Measurements from ENCODE around the gene STK16. TPM values are rescaled to one million over a fixed set of nuclear protein-coding genes. Genes with fewer than 3 reads are reported as not detected.

STK16 gene
- total RNA-seq, 1 donor from 2014 or later = 32.0 TPM

GRCh38 chr2:219291910-219292490 is 46.7 kb downstream of the STK16 start:
- peaks cover 1% of the 10 kb centered on the region for H3K27me3 Mint-ChIP-seq (ENCODE audit: low read depth)
- no peak for DNase-seq (ENCODE audit: low spot score)
- no peaks in the 10 kb centered on the region for H3K9me3 Mint-ChIP-seq
- H3K36me3 Mint-ChIP-seq (ENCODE audit: low read depth) = no peaks in the 10 kb centered on the region
- intact Hi-C loops (cut with micrococcal nuclease) = no loop called here
- no peak overlapping the region for H3K27ac Mint-ChIP-seq
- H3K4me1 Mint-ChIP-seq (ENCODE audit: low read depth) = peaks cover 10% of the 10 kb centered on the region
- H3K4me3 Mint-ChIP-seq (ENCODE audit: low read depth) = no peak overlapping the region

DNA sequence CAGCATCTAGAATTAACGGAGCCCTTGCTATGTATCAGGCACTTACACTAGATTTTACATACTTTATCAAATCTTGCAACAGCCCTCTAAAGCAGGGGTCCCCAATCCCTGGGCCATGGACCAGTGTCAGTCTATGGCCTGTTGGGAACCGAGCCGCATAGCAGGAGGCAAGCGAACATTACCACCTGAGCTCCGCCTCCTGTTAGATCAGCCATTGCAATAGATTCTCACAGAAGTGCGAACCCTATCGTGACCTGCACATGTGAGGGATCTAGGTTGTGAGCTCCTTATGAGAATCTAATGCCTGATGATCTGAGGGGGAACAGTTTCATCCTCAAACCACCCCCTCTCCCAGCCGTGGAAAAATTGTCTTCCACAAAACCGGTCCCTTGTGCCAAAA is 47.3 kb downstream of the STK16 start:
- no peaks in the 10 kb centered on the region for H3K36me3 Mint-ChIP-seq (ENCODE audit: low read depth)
- no peak for DNase-seq (ENCODE audit: low spot score)
- intact Hi-C loops (cut with micrococcal nuclease) = no loop called here
- peaks cover 1% of the 10 kb centered on the region for H3K27me3 Mint-ChIP-seq (ENCODE audit: low read depth)
- no peak overlapping the region for H3K27ac Mint-ChIP-seq
- no peak overlapping the region for H3K4me3 Mint-ChIP-seq (ENCODE audit: low read depth)
- H3K9me3 Mint-ChIP-seq = no peaks in the 10 kb centered on the region
- peaks cover 10% of the 10 kb centered on the region for H3K4me1 Mint-ChIP-seq (ENCODE audit: low read depth)

DNA sequence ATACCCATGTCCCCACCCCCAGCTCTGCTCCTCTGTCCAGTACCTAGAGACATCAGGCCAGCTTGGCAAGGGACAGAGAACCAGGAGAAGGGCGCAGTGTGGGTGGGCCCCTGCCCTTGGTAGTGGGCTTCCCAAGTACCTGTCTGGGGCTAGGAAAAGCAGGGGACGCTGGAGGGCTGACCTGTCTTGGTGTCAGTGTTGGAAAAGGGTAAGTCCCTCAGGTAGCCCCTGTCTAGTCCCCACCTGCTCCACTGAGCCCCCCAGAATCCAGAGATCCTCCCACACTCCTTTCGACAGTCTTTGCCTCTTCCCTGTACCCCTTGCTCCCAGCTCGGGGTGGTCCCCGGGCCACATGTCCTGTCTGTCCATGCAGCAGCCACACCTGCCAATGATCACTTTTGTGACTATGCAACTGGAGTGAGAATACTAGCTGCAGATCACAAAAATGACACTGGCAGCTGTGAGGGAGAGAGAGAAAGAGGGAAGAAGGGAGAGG is 48.5 kb downstream of the STK16 start:
- peak overlapping the region; percentile 79 for H3K4me3 Mint-ChIP-seq (ENCODE audit: low read depth)
- peaks cover 11% of the 10 kb centered on the region for H3K4me1 Mint-ChIP-seq (ENCODE audit: low read depth)
- intact Hi-C loops (cut with micrococcal nuclease) = loop anchor here (1.0 to 2.0 kb wide), 2 partner anchors 14 to 41 kb away; partner anchors contain the start of genes DNAJB2, TUBA4A and TUBA4B
- DNase-seq (ENCODE audit: low spot score) = no peak
- peak overlapping the region; percentile 87 for H3K27ac Mint-ChIP-seq
- no peaks in the 10 kb centered on the region for H3K9me3 Mint-ChIP-seq
- no peaks in the 10 kb centered on the region for H3K36me3 Mint-ChIP-seq (ENCODE audit: low read depth)
- peaks cover 1% of the 10 kb centered on the region for H3K27me3 Mint-ChIP-seq (ENCODE audit: low read depth)

DNA sequence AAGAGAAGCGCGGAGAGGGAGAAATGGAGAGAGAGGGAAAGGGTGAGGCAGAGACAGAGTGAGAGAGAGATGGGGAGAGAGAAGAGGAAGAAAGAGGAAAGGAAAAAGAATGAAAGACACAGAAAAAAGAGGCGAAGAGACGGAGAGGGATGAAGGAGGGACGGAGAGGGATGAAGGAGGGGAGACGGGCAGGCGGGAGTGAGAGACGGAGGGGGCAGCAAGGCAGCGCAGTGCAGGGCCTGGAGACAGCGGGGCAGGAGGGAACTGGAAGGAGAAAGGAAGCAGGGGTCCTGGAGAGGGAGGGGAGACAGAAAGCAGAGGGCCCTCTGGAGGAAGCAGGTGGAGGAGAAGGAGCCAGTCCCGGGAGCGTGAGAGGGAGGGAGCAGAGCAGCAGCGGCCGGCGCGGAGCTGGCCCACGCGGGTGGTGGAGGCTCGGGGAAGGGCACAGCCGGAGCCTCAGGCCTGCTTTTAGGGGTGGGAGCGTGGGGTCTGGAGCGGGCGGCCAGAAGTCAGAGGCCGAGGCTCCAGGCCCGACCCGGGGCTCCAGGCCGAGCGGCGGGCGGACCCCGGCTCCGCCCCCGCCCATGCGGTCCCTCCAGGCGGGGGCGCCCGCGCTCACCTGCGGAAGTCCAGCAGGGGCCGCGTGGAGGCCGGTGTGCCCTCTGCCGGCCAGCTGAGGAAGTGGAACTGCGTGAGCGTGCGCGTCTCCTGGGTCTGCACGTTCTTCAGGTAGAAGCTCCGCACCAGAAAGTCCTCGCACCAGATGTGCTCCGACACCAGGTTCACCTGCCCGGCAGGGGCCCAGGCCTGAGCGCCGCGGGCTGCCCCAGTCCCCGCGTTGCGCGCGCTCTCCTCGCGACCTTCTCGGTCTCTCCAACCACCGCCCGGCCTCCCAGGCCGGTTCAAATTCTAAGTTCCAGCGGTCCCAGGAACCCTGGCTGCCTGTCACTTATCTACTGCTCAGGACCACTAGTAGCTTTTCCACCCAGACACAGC is 49.4 kb downstream of the STK16 start:
- intact Hi-C loops (cut with micrococcal nuclease) = loop anchor here (1.0 to 5.0 kb wide), 5 partner anchors 15 to 237 kb away; partner anchors contain the start of genes ANKZF1, ATG9A, CNPPD1 and DNAJB2
- peak overlapping the region; percentile 87 for H3K27ac Mint-ChIP-seq
- DNase-seq (ENCODE audit: low spot score) = peak; percentile 85
- peaks cover 1% of the 10 kb centered on the region for H3K27me3 Mint-ChIP-seq (ENCODE audit: low read depth)
- H3K36me3 Mint-ChIP-seq (ENCODE audit: low read depth) = no peaks in the 10 kb centered on the region
- H3K4me3 Mint-ChIP-seq (ENCODE audit: low read depth) = peak overlapping the region; percentile 79
- H3K4me1 Mint-ChIP-seq (ENCODE audit: low read depth) = peaks cover 11% of the 10 kb centered on the region
- no peaks in the 10 kb centered on the region for H3K9me3 Mint-ChIP-seq

- no peaks in the 10 kb centered on the region for H3K9me3 Mint-ChIP-seq
- intact Hi-C loops (cut with micrococcal nuclease) = loop anchor here (5.0 kb wide), 1 partner anchor 239 kb away; no protein-coding TSS in a partner anchor
- peaks cover 11% of the 10 kb centered on the region for H3K4me1 Mint-ChIP-seq (ENCODE audit: low read depth)
- H3K27ac Mint-ChIP-seq = no peak overlapping the region
- H3K27me3 Mint-ChIP-seq (ENCODE audit: low read depth) = peaks cover 3% of the 10 kb centered on the region
- H3K4me3 Mint-ChIP-seq (ENCODE audit: low read depth) = no peak overlapping the region
- DNase-seq (ENCODE audit: low spot score) = no peak
- H3K36me3 Mint-ChIP-seq (ENCODE audit: low read depth) = no peaks in the 10 kb centered on the region
Observed at GRCh38 chr2:219296142-219296541, 50.9 kb downstream of the STK16 start.

GRCh38 chr2:219296631-219297391 is 51.5 kb downstream of the STK16 start:
- Mint-ChIP-seq H3K27ac (no peak overlapping the region), H3K9me3 (no peaks in the 10 kb centered on the region), H3K27me3 (ENCODE audit: low read depth) (peaks cover 8% of the 10 kb centered on the region), H3K4me1 (ENCODE audit: low read depth) (peaks cover 11% of the 10 kb centered on the region), H3K36me3 (ENCODE audit: low read depth) (no peaks in the 10 kb centered on the region), H3K4me3 (ENCODE audit: low read depth) (no peak overlapping the region)
- intact Hi-C loops (cut with micrococcal nuclease) = loop anchor here (5.0 kb wide), 1 partner anchor 240 kb away; no protein-coding TSS in a partner anchor
- no peak for DNase-seq (ENCODE audit: low spot score)

- H3K4me1 Mint-ChIP-seq (ENCODE audit: low read depth) = peaks cover 11% of the 10 kb centered on the region
- no peak for DNase-seq (ENCODE audit: low spot score)
- no peak overlapping the region for H3K27ac Mint-ChIP-seq
- no peak overlapping the region for H3K4me3 Mint-ChIP-seq (ENCODE audit: low read depth)
- intact Hi-C loops (cut with micrococcal nuclease) = loop anchor here (1.0 to 5.0 kb wide), 3 partner anchors 19 to 241 kb away; partner anchors contain the start of genes DNAJB2 and NHEJ1
- peaks cover 11% of the 10 kb centered on the region for H3K27me3 Mint-ChIP-seq (ENCODE audit: low read depth)
- no peaks in the 10 kb centered on the region for H3K36me3 Mint-ChIP-seq (ENCODE audit: low read depth)
- no peaks in the 10 kb centered on the region for H3K9me3 Mint-ChIP-seq
Observed at GRCh38 chr2:219297766-219298456, 52.6 kb downstream of the STK16 start.

DNA sequence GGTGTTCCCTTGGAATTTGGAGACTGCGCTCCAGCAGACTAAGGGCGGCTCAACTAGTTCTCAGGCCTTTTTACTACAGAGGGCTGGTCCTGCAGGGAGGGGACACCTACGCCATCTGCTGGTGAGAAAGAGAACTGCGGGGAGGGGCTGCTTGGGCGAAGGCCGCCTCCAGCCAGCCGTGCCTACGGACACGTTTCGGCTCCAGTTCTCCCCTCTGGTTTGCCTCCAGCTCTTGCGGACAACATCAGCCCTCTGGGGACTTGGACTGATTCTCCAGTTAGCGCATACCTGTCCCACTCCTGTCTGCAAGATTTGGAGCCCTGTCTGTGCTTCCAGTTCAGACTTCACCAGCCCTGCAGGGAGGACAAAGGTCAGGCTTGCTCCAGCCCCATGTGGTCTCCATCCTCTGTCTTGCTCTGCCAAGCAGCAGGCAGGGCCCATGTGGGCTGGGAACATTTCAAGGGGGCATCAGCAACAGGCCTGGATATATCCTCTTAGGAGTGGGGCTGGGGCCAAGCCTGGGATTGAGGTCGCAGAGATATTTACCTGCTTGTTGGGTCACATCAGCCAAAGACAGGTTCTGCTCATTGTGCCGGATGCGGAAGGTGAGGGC is 53.6 kb downstream of the STK16 start:
- peaks cover 11% of the 10 kb centered on the region for H3K27me3 Mint-ChIP-seq (ENCODE audit: low read depth)
- no peak overlapping the region for H3K27ac Mint-ChIP-seq
- peak overlapping the region; percentile 28 for H3K4me3 Mint-ChIP-seq (ENCODE audit: low read depth)
- peaks cover 11% of the 10 kb centered on the region for H3K4me1 Mint-ChIP-seq (ENCODE audit: low read depth)
- H3K36me3 Mint-ChIP-seq (ENCODE audit: low read depth) = no peaks in the 10 kb centered on the region
- peak; percentile 79 for DNase-seq (ENCODE audit: low spot score)
- H3K9me3 Mint-ChIP-seq = no peaks in the 10 kb centered on the region
- intact Hi-C loops (cut with micrococcal nuclease) = loop anchor here (1.0 to 5.0 kb wide), 3 partner anchors 20 to 242 kb away; partner anchors contain the start of genes DNAJB2 and NHEJ1

DNA sequence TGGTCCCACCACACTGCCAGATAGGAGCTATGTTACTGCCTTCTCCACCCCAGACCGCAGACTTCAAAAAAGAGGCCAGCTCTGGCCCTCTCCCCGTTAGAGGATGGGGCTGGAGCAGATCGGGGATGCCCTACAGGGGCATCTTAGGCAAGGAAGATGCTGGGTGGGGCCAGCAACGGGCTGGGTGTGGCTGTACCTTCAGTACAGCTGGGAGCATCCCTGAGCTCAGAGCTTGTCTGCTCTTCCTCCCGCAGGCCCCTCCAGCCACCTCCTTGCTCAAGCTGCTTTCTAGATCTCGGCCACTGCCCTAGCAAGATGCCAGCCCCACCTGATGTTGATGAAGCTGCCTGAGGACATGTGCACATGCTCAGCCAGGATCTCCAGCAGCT is 54.1 kb downstream of the STK16 start:
- DNase-seq (ENCODE audit: low spot score) = no peak
- intact Hi-C loops (cut with micrococcal nuclease) = loop anchor here (5.0 kb wide), 1 partner anchor 242 kb away; no protein-coding TSS in a partner anchor
- H3K27me3 Mint-ChIP-seq (ENCODE audit: low read depth) = peaks cover 14% of the 10 kb centered on the region

More for the DNA sequence above, 54.1 kb downstream of the STK16 start:
- Mint-ChIP-seq H3K27ac (no peak overlapping the region), H3K9me3 (no peaks in the 10 kb centered on the region), H3K36me3 (ENCODE audit: low read depth) (no peaks in the 10 kb centered on the region), H3K4me3 (ENCODE audit: low read depth) (peak overlapping the region; percentile 28), H3K4me1 (ENCODE audit: low read depth) (peaks cover 6% of the 10 kb centered on the region)
